HepG2 (cell line): ENCODE results near the gene NIPAL4. TPM values are rescaled to one million over a fixed set of nuclear protein-coding genes. Genes with fewer than 3 reads are reported as not detected.
A peak's percentile ranks its signal among the peaks of the same experiment; 100 is the strongest.
"Not testable (repeated sequence)": the region's sequence is repeated elsewhere in the genome, so short reads cannot be mapped to it uniquely, and the experiment has no call there.

Experiments used
- ATAC-seq: fragments of 200-7000 bp; cut with Tn5 transposase; 3 replicates; pipeline ENCODE4 v1.9.1; 2020; ENCODE audit warnings: mild to moderate bottlenecking, moderate library complexity
- BruUV-seq: library from RNA; stranded (reverse); fragments of 400-500 nt; replicated peaks from 2 replicates; lab custom pipeline; 2021; lab: Mats Ljungman, UMichigan
- CTCF ChIA-PET: fragments of 300-600 bp; formaldehyde crosslinking; extraction: SDS; loops from one replicate; lab custom pipeline; 2021; ENCODE audit warnings: low total read pairs, inconsistent platforms, low intra/inter-chr PET ratio; lab: Yijun Ruan, JAX
- POLR2A ChIA-PET: fragments of 350-600 bp; sonication (Branson Sonifier 250); formaldehyde crosslinking; loops from one replicate; lab custom pipeline; 2020; ENCODE audit warnings: antibody characterized with exemption, inconsistent platforms; lab: Yijun Ruan, JAX
- DNase-seq: peaks from one replicate; pipeline ENCODE4 v3.0.0-alpha.2; 2015; ENCODE audit warnings: low spot score
- FAIRE-seq: peaks from 3 replicates; lab custom pipeline; 2011; peaks lifted over from hg19 to GRCh38; lab: Jason Lieb, UNC
- H2AFZ ChIP-seq: one replicate; pipeline ENCODE4 v1.6.1; 2011; ENCODE audit warnings: low read length, inconsistent platforms
- H3K27ac ChIP-seq: fragments of 300-600 bp; 3 replicates; pipeline ENCODE4 v1.8.0; 2011; ENCODE audit warnings: mixed run types, mild to moderate bottlenecking, mixed read lengths, low read length, inconsistent platforms; ENCODE audit not compliant: insufficient read depth; ENCODE audit errors: extremely low read length
- H3K27me3 ChIP-seq, 2 experiments: fragments of 200-600 bp in 1 of 2; 2 replicates in 1 of 2; 3 replicates in 1 of 2; pipeline versions ENCODE4 v1.6.0 to v1.8.0; 2011; ENCODE audit warnings: low read length in 2 of 2, mild to moderate bottlenecking in 2 of 2, moderate library complexity in 2 of 2, inconsistent platforms in 1 of 2; ENCODE audit not compliant: insufficient read depth in 2 of 2, control insufficient read depth in 1 of 2
- H3K36me3 ChIP-seq, 2 experiments: fragments of 200-600 bp in 1 of 2; replicated peaks in 1 of 2; 2 replicates in 1 of 2; 3 replicates in 1 of 2; pipeline versions ENCODE4 v1.5.1 to v1.8.0; 2011; ENCODE audit warnings: low read length in 2 of 2, inconsistent platforms in 1 of 2; ENCODE audit not compliant: insufficient read depth in 2 of 2, control insufficient read depth in 1 of 2
- H3K4me1 ChIP-seq: 2 replicates; pipeline ENCODE4 v1.5.1; 2012; ENCODE audit warnings: low read length, inconsistent platforms; ENCODE audit not compliant: insufficient read depth
- H3K4me2 ChIP-seq: 2 replicates; pipeline ENCODE4 v1.6.0; 2011; ENCODE audit warnings: low read depth, low read length, inconsistent platforms
- H3K4me3 ChIP-seq, 3 experiments: fragments of 200-600 bp in 1 of 3; sonication (generic), shearing (Covaris generic) in 1 of 3; replicated peaks in 1 of 3; 2 replicates each; pipeline ENCODE4 v1.5.1; 2011 to 2016; ENCODE audit warnings: low read length in 3 of 3, inconsistent platforms in 2 of 3, low read depth in 2 of 3, mild to moderate bottlenecking in 2 of 3, control low read depth in 1 of 3, mixed read lengths in 1 of 3; ENCODE audit not compliant: insufficient read depth in 1 of 3
- H3K79me2 ChIP-seq: one replicate; pipeline ENCODE4 v1.6.1; 2011; ENCODE audit warnings: low read length, inconsistent platforms; ENCODE audit not compliant: insufficient read depth
- H3K9ac ChIP-seq: 2 replicates; pipeline ENCODE4 v1.6.0; 2011; ENCODE audit warnings: mild to moderate bottlenecking, low read depth, low read length, inconsistent platforms; ENCODE audit not compliant: insufficient read depth
- H3K9me3 ChIP-seq: 2 replicates; pipeline ENCODE4 v1.5.1; 2012; ENCODE audit warnings: mild to moderate bottlenecking, low read length
- H4K20me1 ChIP-seq: 2 replicates; pipeline ENCODE4 v1.6.0; 2011; ENCODE audit warnings: inconsistent platforms, mild to moderate bottlenecking, low read length, moderate library complexity; ENCODE audit not compliant: insufficient read depth
- MYNN ChIP-seq: sonication (generic); formaldehyde crosslinking; IDR thresholded peaks from 2 replicates; pipeline ENCODE4 v1.4.0; 2020; ENCODE audit warnings: mild to moderate bottlenecking, low read depth, missing genetic modification reagents
- PAX8 ChIP-seq: sonication (generic); formaldehyde crosslinking; IDR thresholded peaks from 2 replicates; pipeline ENCODE4 v1.8.0; 2022; ENCODE audit warnings: mild to moderate bottlenecking, missing genetic modification reagents, borderline replicate concordance
- XRCC5 ChIP-seq: fragments of 200-400 bp; formaldehyde crosslinking; optimal IDR thresholded peaks from 2 replicates; pipeline ENCODE3; 2017; ENCODE audit warnings: mild to moderate bottlenecking, low read length
- WGBS: methylation state at CpG from one replicate; pipeline ENCODE4 v1.1.6; 2017; ENCODE audit warnings: low lambda C conversion rate; 5-methylcytosine and 5-hydroxymethylcytosine counted together
- in situ Hi-C: cut with HindIII; loops from 2 replicates; pipeline ENCODE4 v1.10.0; 2017; ENCODE audit warnings: low pct_unique_long_range_greater_than_20kb; ENCODE audit not compliant: extremely low pct_ligation_motif_present
- intact Hi-C: fragments of 100-400 bp; cut with micrococcal nuclease; formaldehyde crosslinking; loops from one replicate; pipeline ENCODE4 v1.10.0; 2022; ENCODE audit not compliant: unreplicated experiment
- polyA plus RNA-seq, 8 experiments: library from polyadenylated mRNA; depleted of rRNA in 3 of 8; stranded (reverse) in 7 of 8; unstranded in 1 of 8; fragments of >200 nt; fragmentation: Illumina TruSeq in 4 of 8; extraction: Trizol in 4 of 8; gene quantifications; 2 replicates each; pipeline versions ENCODE4 v1.2.1 to v1.2.3, GENCODE V29; 2011 to 2016; ENCODE audit warnings: low read depth in 4 of 8, missing spikeins in 1 of 8, mixed read lengths in 1 of 8; ENCODE audit not compliant: insufficient read depth in 1 of 8
- total RNA-seq, 5 experiments: library from RNA; depleted of rRNA; stranded (reverse); fragments of >200 nt; fragmentation: Illumina TruSeq; extraction: Trizol; gene quantifications; 2 replicates each; pipeline ENCODE4 v1.2.3, GENCODE V29; 2016; ENCODE audit warnings: low read depth in 1 of 5
- TF ChIP-seq, protein P1 (sequence below): sonication (generic); formaldehyde crosslinking; IDR thresholded peaks from 2 replicates; pipeline ENCODE4 v1.9.0; 2021; ENCODE audit warnings: missing genetic modification reagents, mild to moderate bottlenecking, borderline replicate concordance
- TF ChIP-seq, protein P2 (sequence below): sonication (generic); formaldehyde crosslinking; IDR thresholded peaks from 2 replicates; pipeline ENCODE4 v1.4.0; 2020; ENCODE audit warnings: mild to moderate bottlenecking, missing genetic modification reagents

The NIPAL4 gene
- total and polyA plus RNA-seq, 2 of the 13 experiments (the other 11 are each of a cell fraction or from before 2014, with no cell fraction given), result not detected

DNA sequence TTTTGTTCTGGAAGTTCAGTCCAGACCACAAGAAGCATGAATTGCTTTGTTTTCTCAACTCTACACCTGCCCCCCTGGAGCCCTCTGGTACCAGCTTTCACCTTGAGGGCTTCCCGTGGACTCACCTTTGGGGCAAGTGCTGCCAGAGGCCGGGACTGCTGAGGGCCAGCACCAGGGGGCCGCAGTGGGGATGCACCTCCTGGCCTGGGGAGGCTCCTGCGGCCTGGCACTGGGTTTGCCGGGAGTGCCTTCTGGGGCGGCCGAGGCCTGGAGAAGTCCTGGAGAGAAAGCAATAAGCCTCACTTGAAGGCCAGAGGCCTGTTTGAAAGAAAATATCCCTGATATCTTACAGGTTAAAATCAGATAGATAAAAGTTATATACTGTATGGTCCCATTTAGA, 21.7 kb downstream of the NIPAL4 start:
- Histone ChIP-seq H4K20me1 (no peaks in the 10 kb centered on the region), H3K9me3 (no peaks in the 10 kb centered on the region), H3K79me2 (no peaks in the 10 kb centered on the region), H3K9ac (no peak overlapping the region), H3K4me2 (no peak overlapping the region), H3K4me3 (no peak overlapping the region), H3K4me1 (peaks cover 73% of the 10 kb centered on the region), H2AFZ (no peak overlapping the region), H3K27me3 (no peaks in the 10 kb centered on the region), H3K36me3 (no peaks in the 10 kb centered on the region), H3K27ac (no peak overlapping the region)
- DNase-seq (no peak), ATAC-seq (no peak), FAIRE-seq (no peak)
- 76% methylated on average over 7 of the region's 7 CpGs for WGBS
- in situ Hi-C loops, result no loop called here
- BruUV-seq, result no TSS peak
- CTCF ChIA-PET, result no interaction called here
- intact Hi-C loops, result no loop called here
- TF ChIP-seq XRCC5, result no peak
- POLR2A ChIA-PET, result no interaction called here

DNA sequence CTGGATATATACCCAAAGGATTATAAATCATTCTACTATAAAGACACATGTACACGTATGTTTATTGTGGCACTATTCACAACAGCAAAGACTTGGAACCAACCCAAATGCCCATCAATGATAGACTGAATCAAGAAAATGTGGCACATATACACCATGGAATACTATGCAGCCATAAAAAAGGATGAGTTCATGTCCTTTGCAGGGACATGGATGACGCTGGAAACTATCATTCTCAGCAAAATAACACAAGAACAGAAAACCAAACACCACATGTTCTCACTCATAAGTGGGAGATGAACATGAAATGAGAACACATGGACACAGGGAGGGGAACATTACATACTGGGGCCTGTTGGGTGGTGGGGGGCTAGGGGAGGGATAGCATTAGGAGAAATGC, 22.7 kb downstream of the NIPAL4 start:
- H3K36me3 ChIP-seq, H2AFZ ChIP-seq, H3K4me3 ChIP-seq, H3K4me2 ChIP-seq, H3K27ac ChIP-seq, in situ Hi-C loops, H3K9ac ChIP-seq, POLR2A ChIA-PET, CTCF ChIA-PET, DNase-seq, H3K9me3 ChIP-seq, BruUV-seq, H4K20me1 ChIP-seq, H3K79me2 ChIP-seq, ATAC-seq, intact Hi-C loops, FAIRE-seq, H3K27me3 ChIP-seq: not testable (repeated sequence)
- peaks cover 69% of the 10 kb centered on the region for H3K4me1 ChIP-seq
- 80% methylated on average over 2 of the region's 2 CpGs for WGBS

DNA sequence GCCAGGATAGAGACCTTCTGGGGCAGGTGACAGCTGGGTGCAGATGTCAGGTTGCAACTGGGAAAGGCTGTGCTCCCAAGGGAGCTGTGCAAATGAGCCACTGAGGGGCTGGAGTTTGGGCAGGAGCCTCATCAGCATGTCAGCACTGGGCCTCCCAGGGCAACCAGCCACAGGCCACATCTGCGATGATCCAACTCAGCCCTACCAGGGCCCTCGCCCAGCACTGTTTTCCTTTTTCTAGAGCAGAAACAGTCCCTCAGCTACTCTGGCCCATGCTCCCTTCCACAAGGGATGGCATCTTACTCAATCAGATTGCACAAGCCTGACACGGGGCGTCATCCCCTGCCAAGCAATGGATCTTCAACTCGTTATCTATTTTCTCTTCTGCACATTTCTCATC, 24.8 kb downstream of the NIPAL4 start:
- Histone ChIP-seq H3K27ac (no peak overlapping the region), H3K4me2 (peak overlapping the region; percentile 55), H3K9ac (no peak overlapping the region), H3K4me3 (peak overlapping the region in 1 of 3 experiments; percentile 27; a peak in 1 of 6 replicates), H4K20me1 (no peaks in the 10 kb centered on the region), H3K36me3 (no peaks in the 10 kb centered on the region), H3K27me3 (no peaks in the 10 kb centered on the region), H2AFZ (no peak overlapping the region), H3K9me3 (no peaks in the 10 kb centered on the region), H3K79me2 (no peaks in the 10 kb centered on the region), H3K4me1 (peaks cover 49% of the 10 kb centered on the region)
- FAIRE-seq (no peak), DNase-seq (peak; percentile 38), ATAC-seq (peak; percentile 57)
- intact Hi-C loops, result no loop called here
- BruUV-seq, result no TSS peak
- in situ Hi-C loops, result no loop called here
- ChIA-PET POLR2A (no interaction called here), CTCF (no interaction called here)
- 2% methylated on average over 3 of the region's 5 CpGs for WGBS
- TF ChIP-seq, protein P1, sequence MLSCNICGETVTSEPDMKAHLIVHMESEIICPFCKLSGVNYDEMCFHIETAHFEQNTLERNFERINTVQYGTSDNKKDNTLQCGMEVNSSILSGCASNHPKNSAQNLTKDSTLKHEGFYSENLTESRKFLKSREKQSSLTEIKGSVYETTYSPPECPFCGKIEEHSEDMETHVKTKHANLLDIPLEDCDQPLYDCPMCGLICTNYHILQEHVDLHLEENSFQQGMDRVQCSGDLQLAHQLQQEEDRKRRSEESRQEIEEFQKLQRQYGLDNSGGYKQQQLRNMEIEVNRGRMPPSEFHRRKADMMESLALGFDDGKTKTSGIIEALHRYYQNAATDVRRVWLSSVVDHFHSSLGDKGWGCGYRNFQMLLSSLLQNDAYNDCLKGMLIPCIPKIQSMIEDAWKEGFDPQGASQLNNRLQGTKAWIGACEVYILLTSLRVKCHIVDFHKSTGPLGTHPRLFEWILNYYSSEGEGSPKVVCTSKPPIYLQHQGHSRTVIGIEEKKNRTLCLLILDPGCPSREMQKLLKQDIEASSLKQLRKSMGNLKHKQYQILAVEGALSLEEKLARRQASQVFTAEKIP (CRISPR knock-in tag), result no peak
- TF ChIP-seq MYNN (CRISPR knock-in tag), result no peak
- TF ChIP-seq, protein P2, sequence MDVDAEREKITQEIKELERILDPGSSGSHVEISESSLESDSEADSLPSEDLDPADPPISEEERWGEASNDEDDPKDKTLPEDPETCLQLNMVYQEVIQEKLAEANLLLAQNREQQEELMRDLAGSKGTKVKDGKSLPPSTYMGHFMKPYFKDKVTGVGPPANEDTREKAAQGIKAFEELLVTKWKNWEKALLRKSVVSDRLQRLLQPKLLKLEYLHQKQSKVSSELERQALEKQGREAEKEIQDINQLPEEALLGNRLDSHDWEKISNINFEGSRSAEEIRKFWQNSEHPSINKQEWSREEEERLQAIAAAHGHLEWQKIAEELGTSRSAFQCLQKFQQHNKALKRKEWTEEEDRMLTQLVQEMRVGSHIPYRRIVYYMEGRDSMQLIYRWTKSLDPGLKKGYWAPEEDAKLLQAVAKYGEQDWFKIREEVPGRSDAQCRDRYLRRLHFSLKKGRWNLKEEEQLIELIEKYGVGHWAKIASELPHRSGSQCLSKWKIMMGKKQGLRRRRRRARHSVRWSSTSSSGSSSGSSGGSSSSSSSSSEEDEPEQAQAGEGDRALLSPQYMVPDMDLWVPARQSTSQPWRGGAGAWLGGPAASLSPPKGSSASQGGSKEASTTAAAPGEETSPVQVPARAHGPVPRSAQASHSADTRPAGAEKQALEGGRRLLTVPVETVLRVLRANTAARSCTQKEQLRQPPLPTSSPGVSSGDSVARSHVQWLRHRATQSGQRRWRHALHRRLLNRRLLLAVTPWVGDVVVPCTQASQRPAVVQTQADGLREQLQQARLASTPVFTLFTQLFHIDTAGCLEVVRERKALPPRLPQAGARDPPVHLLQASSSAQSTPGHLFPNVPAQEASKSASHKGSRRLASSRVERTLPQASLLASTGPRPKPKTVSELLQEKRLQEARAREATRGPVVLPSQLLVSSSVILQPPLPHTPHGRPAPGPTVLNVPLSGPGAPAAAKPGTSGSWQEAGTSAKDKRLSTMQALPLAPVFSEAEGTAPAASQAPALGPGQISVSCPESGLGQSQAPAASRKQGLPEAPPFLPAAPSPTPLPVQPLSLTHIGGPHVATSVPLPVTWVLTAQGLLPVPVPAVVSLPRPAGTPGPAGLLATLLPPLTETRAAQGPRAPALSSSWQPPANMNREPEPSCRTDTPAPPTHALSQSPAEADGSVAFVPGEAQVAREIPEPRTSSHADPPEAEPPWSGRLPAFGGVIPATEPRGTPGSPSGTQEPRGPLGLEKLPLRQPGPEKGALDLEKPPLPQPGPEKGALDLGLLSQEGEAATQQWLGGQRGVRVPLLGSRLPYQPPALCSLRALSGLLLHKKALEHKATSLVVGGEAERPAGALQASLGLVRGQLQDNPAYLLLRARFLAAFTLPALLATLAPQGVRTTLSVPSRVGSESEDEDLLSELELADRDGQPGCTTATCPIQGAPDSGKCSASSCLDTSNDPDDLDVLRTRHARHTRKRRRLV (CRISPR knock-in tag), result no peak
- no peak for TF ChIP-seq PAX8 (CRISPR knock-in tag)
